HepG2 (cell line): ENCODE data around the gene AGAP1. TPM values are rescaled to one million over a fixed set of nuclear protein-coding genes. Genes with fewer than 3 reads are reported as not detected.

Source experiments
- ATAC-seq: fragments of 200-7000 bp; cut with Tn5 transposase; 3 replicates; pipeline ENCODE4 v1.9.1; 2020; ENCODE audit warnings: mild to moderate bottlenecking, moderate library complexity
- BruUV-seq: library from RNA; stranded (reverse); fragments of 400-500 nt; replicated peaks from 2 replicates; lab custom pipeline; 2021; lab: Mats Ljungman, UMichigan
- CTCF ChIA-PET: fragments of 300-600 bp; formaldehyde crosslinking; extraction: SDS; loops from one replicate; lab custom pipeline; 2021; ENCODE audit warnings: low total read pairs, inconsistent platforms, low intra/inter-chr PET ratio; lab: Yijun Ruan, JAX
- POLR2A ChIA-PET: fragments of 350-600 bp; sonication (Branson Sonifier 250); formaldehyde crosslinking; loops from one replicate; lab custom pipeline; 2020; ENCODE audit warnings: antibody characterized with exemption, inconsistent platforms; lab: Yijun Ruan, JAX
- DNase-seq: peaks from one replicate; pipeline ENCODE4 v3.0.0-alpha.2; 2015; ENCODE audit warnings: low spot score
- FAIRE-seq: peaks from 3 replicates; lab custom pipeline; 2011; peaks lifted over from hg19 to GRCh38; lab: Jason Lieb, UNC
- H2AFZ ChIP-seq: one replicate; pipeline ENCODE4 v1.6.1; 2011; ENCODE audit warnings: low read length, inconsistent platforms
- H3K27ac ChIP-seq: fragments of 300-600 bp; 3 replicates; pipeline ENCODE4 v1.8.0; 2011; ENCODE audit warnings: mixed run types, mild to moderate bottlenecking, mixed read lengths, low read length, inconsistent platforms; ENCODE audit not compliant: insufficient read depth; ENCODE audit errors: extremely low read length
- H3K27me3 ChIP-seq, 2 experiments: fragments of 200-600 bp in 1 of 2; 2 replicates in 1 of 2; 3 replicates in 1 of 2; pipeline versions ENCODE4 v1.6.0 to v1.8.0; 2011; ENCODE audit warnings: low read length in 2 of 2, mild to moderate bottlenecking in 2 of 2, moderate library complexity in 2 of 2, inconsistent platforms in 1 of 2; ENCODE audit not compliant: insufficient read depth in 2 of 2, control insufficient read depth in 1 of 2
- H3K36me3 ChIP-seq, 2 experiments: fragments of 200-600 bp in 1 of 2; replicated peaks in 1 of 2; 2 replicates in 1 of 2; 3 replicates in 1 of 2; pipeline versions ENCODE4 v1.5.1 to v1.8.0; 2011; ENCODE audit warnings: low read length in 2 of 2, inconsistent platforms in 1 of 2; ENCODE audit not compliant: insufficient read depth in 2 of 2, control insufficient read depth in 1 of 2
- H3K4me1 ChIP-seq: 2 replicates; pipeline ENCODE4 v1.5.1; 2012; ENCODE audit warnings: low read length, inconsistent platforms; ENCODE audit not compliant: insufficient read depth
- H3K4me2 ChIP-seq: 2 replicates; pipeline ENCODE4 v1.6.0; 2011; ENCODE audit warnings: low read depth, low read length, inconsistent platforms
- H3K4me3 ChIP-seq, 3 experiments: fragments of 200-600 bp in 1 of 3; sonication (generic), shearing (Covaris generic) in 1 of 3; replicated peaks in 1 of 3; 2 replicates each; pipeline ENCODE4 v1.5.1; 2011 to 2016; ENCODE audit warnings: low read length in 3 of 3, inconsistent platforms in 2 of 3, low read depth in 2 of 3, mild to moderate bottlenecking in 2 of 3, control low read depth in 1 of 3, mixed read lengths in 1 of 3; ENCODE audit not compliant: insufficient read depth in 1 of 3
- H3K79me2 ChIP-seq: one replicate; pipeline ENCODE4 v1.6.1; 2011; ENCODE audit warnings: low read length, inconsistent platforms; ENCODE audit not compliant: insufficient read depth
- H3K9ac ChIP-seq: 2 replicates; pipeline ENCODE4 v1.6.0; 2011; ENCODE audit warnings: mild to moderate bottlenecking, low read depth, low read length, inconsistent platforms; ENCODE audit not compliant: insufficient read depth
- H3K9me3 ChIP-seq: 2 replicates; pipeline ENCODE4 v1.5.1; 2012; ENCODE audit warnings: mild to moderate bottlenecking, low read length
- H4K20me1 ChIP-seq: 2 replicates; pipeline ENCODE4 v1.6.0; 2011; ENCODE audit warnings: inconsistent platforms, mild to moderate bottlenecking, low read length, moderate library complexity; ENCODE audit not compliant: insufficient read depth
- CAMTA2 ChIP-seq: sonication (generic); formaldehyde crosslinking; IDR thresholded peaks from 2 replicates; pipeline ENCODE4 v1.4.0; 2020; ENCODE audit warnings: mild to moderate bottlenecking, missing genetic modification reagents, borderline replicate concordance
- FIP1L1 ChIP-seq: fragments of 200-400 bp; formaldehyde crosslinking; IDR thresholded peaks from 2 replicates; pipeline ENCODE4 v1.6.1; 2018; ENCODE audit warnings: low read depth, mild to moderate bottlenecking, low read length, moderate library complexity, borderline replicate concordance; ENCODE audit not compliant: insufficient read depth
- HNRNPK ChIP-seq: fragments of 200-400 bp; formaldehyde crosslinking; IDR thresholded peaks from 2 replicates; pipeline ENCODE4 v1.6.1; 2018; ENCODE audit warnings: low read length, low read depth, moderate library complexity, mild to moderate bottlenecking; ENCODE audit not compliant: poor library complexity, severe bottlenecking
- SOX13 ChIP-seq, 3 experiments: fragments of 450-650 bp in 1 of 3; sonication (generic) in 1 of 3; formaldehyde crosslinking in 1 of 3; IDR thresholded peaks in 2 of 3; conservative IDR thresholded peaks in 1 of 3; 2 replicates each; pipeline versions ENCODE4 v1.5.0 to v1.6.1; 2016 to 2020; ENCODE audit warnings: antibody characterized with exemption in 1 of 3, mild to moderate bottlenecking in 1 of 3, missing compliant biosample characterization in 1 of 3, missing genetic modification reagents in 1 of 3, moderate library complexity in 1 of 3
- ZBTB4 ChIP-seq: sonication (generic); formaldehyde crosslinking; IDR thresholded peaks from 2 replicates; pipeline ENCODE4 v1.4.0; 2020; ENCODE audit warnings: missing genetic modification reagents, mild to moderate bottlenecking, borderline replicate concordance
- ZNF678 ChIP-seq: sonication (generic); formaldehyde crosslinking; IDR thresholded peaks from 2 replicates; pipeline ENCODE4 v1.4.0; 2020; ENCODE audit warnings: mild to moderate bottlenecking, missing genetic modification reagents
- ZNF687 ChIP-seq: sonication (generic); formaldehyde crosslinking; IDR thresholded peaks from 2 replicates; pipeline ENCODE4 v1.5.1; 2020; ENCODE audit warnings: mild to moderate bottlenecking, missing genetic modification reagents, moderate library complexity
- WGBS: methylation state at CpG from one replicate; pipeline ENCODE4 v1.1.6; 2017; ENCODE audit warnings: low lambda C conversion rate; 5-methylcytosine and 5-hydroxymethylcytosine counted together
- in situ Hi-C: cut with HindIII; loops from 2 replicates; pipeline ENCODE4 v1.10.0; 2017; ENCODE audit warnings: low pct_unique_long_range_greater_than_20kb; ENCODE audit not compliant: extremely low pct_ligation_motif_present
- intact Hi-C: fragments of 100-400 bp; cut with micrococcal nuclease; formaldehyde crosslinking; loops from one replicate; pipeline ENCODE4 v1.10.0; 2022; ENCODE audit not compliant: unreplicated experiment
- polyA plus RNA-seq, 8 experiments: library from polyadenylated mRNA; depleted of rRNA in 3 of 8; stranded (reverse) in 7 of 8; unstranded in 1 of 8; fragments of >200 nt; fragmentation: Illumina TruSeq in 4 of 8; extraction: Trizol in 4 of 8; gene quantifications; 2 replicates each; pipeline versions ENCODE4 v1.2.1 to v1.2.3, GENCODE V29; 2011 to 2016; ENCODE audit warnings: low read depth in 4 of 8, missing spikeins in 1 of 8, mixed read lengths in 1 of 8; ENCODE audit not compliant: insufficient read depth in 1 of 8
- total RNA-seq, 5 experiments: library from RNA; depleted of rRNA; stranded (reverse); fragments of >200 nt; fragmentation: Illumina TruSeq; extraction: Trizol; gene quantifications; 2 replicates each; pipeline ENCODE4 v1.2.3, GENCODE V29; 2016; ENCODE audit warnings: low read depth in 1 of 5
- TF ChIP-seq, protein P1 (sequence below): IDR thresholded peaks from 2 replicates; pipeline ENCODE4 v1.6.1; 2016; ENCODE audit warnings: missing compliant biosample characterization, missing genetic modification reagents, borderline replicate concordance

Gene AGAP1
- total and polyA plus RNA-seq, 2 of the 13 experiments (the other 11 are each of a cell fraction or from before 2014, with no cell fraction given) = 21.2 to 32.7 TPM

- TF ChIP-seq ZNF687 (CRISPR knock-in tag) = no peak
- TF ChIP-seq CAMTA2 (CRISPR knock-in tag) = no peak
These were observed 484.2 kb downstream of the AGAP1 start (continued) for GRCh38 chr2:235978022-235978421.

DNA sequence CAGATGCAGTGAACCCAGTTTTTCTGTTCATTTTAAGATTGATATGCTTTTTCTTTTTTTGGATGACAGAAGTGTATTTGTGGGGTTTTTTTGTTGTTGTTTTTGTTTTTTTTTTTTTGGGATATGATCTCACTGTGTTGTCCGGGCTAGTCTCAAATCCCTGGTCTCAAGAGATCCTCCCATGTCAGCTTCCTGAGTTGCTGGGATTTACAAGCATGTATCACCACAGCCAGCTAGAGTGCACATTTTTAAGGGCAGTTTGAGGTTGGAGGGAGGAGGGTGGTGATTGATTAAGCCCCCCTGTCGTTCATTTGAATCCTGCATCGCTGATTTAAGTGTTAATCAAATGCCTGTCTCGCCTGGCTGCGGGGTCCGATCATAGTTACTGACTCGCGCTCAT, 485.2 kb downstream of the AGAP1 start:
- ATAC-seq = no peak
- POLR2A ChIA-PET = no interaction called here
- intact Hi-C loops = no loop called here
- TF ChIP-seq HNRNPK (no peak), ZNF678 (no peak), FIP1L1 (no peak), SOX13 (IDR thresholded peaks at IDR 0.05) (no peak), SOX13 (CRISPR knock-in tag; conservative IDR thresholded peaks at IDR 0.05 in 1 of 2, IDR thresholded peaks at IDR 0.05 in 1 of 2) (no peak), ZBTB4 (CRISPR knock-in tag) (no peak)
- TF ChIP-seq, protein P1, sequence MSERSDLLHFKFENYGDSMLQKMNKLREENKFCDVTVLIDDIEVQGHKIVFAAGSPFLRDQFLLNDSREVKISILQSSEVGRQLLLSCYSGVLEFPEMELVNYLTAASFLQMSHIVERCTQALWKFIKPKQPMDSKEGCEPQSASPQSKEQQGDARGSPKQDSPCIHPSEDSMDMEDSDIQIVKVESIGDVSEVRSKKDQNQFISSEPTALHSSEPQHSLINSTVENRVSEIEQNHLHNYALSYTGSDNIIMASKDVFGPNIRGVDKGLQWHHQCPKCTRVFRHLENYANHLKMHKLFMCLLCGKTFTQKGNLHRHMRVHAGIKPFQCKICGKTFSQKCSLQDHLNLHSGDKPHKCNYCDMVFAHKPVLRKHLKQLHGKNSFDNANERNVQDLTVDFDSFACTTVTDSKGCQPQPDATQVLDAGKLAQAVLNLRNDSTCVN (CRISPR knock-in tag) = no peak

More for the DNA sequence above, 485.2 kb downstream of the AGAP1 start:
- in situ Hi-C loops = no loop called here
- H3K9ac ChIP-seq = no peak overlapping the region
- H3K79me2 ChIP-seq = no peaks in the 10 kb centered on the region
- no peak for DNase-seq
- CTCF ChIA-PET = no interaction called here
- FAIRE-seq = no peak
- H3K4me2 ChIP-seq = no peak overlapping the region
- peaks cover 17 to 48% of the 10 kb centered on the region in 2 experiments for H3K36me3 ChIP-seq
- H4K20me1 ChIP-seq = 0 out of 2 replicates have a peak, but pooled peaks cover 2% of the 10 kb centered on the region
- no peak overlapping the region for H3K27ac ChIP-seq
- no peaks in the 10 kb centered on the region for H3K27me3 ChIP-seq
- no peak overlapping the region for H2AFZ ChIP-seq
- BruUV-seq = no TSS peak
- H3K9me3 ChIP-seq = no peaks in the 10 kb centered on the region
- no peak overlapping the region for H3K4me3 ChIP-seq
- 96% methylated on average over 8 of the region's 8 CpGs for WGBS
- H3K4me1 ChIP-seq = no peaks in the 10 kb centered on the region
